BE2C (cell line): ENCODE results near the gene JMY.

Experiments
- DNase-seq: peaks from one replicate; pipeline ENCODE4 v3.0.0-alpha.2; 2020
- H3K27me3 ChIP-seq: fragments of 250-450 bp; sonication (Bioruptor Pico); 2 replicates; pipeline ENCODE4 v1.5.1; 2020; ENCODE audit warnings: mild to moderate bottlenecking
- H3K36me3 ChIP-seq: fragments of 250-450 bp; sonication (Bioruptor Pico); 2 replicates; pipeline ENCODE4 v1.5.1; 2020; ENCODE audit warnings: mild to moderate bottlenecking
- H3K4me1 ChIP-seq: fragments of 250-450 bp; sonication (Bioruptor Pico); 2 replicates; pipeline ENCODE4 v1.5.1; 2020
- H3K4me3 ChIP-seq: 2 replicates; pipeline ENCODE4 v1.5.1; 2011; ENCODE audit warnings: low read depth, low read length
- H3K9me3 ChIP-seq: fragments of 250-450 bp; sonication (Bioruptor Pico); 2 replicates; pipeline ENCODE4 v1.5.1; 2020
- TF ChIP-seq, protein P1 (sequence below): IDR thresholded peaks from 2 replicates; pipeline ENCODE4 v1.5.1; 2012; ENCODE audit warnings: mild to moderate bottlenecking, low read depth, low read length

Gene JMY

DNA sequence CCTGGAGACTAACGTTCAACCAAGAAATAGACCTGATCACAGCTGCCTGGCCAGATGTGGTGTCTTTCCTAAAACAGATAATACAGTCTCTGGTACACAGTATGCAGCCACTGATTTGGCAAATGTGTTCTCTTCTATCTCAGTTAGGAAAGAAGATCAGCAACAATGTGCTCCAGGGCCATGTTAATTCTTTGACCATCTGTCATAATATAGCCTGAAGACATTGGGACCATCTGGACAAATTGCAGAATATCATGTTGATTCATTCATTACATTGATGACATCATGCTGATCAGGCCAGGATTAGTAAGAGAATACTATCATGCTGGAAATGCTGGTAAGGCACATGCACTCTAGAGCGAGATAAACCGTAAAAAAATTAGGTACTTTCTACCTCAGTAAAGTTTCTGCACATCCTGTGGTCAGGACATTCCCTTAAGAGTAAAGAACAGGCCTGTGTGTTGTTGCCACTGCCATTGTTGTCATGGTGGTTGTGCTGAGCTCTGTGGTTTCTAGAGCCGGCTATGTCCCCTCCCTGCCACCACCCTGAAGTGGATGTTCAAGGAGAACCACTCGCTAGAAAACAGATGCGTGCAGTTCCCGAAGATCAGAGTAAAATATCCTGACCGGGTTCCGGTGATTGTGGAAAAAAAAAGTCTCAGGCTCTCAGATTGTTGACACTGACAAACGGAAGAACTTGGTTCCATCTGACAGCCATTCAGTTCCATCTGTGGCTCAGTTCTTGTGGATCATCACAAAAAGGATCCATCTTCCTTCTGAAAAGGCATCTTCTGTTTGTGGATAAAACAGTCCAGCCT, 6.4 kb upstream of the JMY start:
- TF ChIP-seq, protein P1, sequence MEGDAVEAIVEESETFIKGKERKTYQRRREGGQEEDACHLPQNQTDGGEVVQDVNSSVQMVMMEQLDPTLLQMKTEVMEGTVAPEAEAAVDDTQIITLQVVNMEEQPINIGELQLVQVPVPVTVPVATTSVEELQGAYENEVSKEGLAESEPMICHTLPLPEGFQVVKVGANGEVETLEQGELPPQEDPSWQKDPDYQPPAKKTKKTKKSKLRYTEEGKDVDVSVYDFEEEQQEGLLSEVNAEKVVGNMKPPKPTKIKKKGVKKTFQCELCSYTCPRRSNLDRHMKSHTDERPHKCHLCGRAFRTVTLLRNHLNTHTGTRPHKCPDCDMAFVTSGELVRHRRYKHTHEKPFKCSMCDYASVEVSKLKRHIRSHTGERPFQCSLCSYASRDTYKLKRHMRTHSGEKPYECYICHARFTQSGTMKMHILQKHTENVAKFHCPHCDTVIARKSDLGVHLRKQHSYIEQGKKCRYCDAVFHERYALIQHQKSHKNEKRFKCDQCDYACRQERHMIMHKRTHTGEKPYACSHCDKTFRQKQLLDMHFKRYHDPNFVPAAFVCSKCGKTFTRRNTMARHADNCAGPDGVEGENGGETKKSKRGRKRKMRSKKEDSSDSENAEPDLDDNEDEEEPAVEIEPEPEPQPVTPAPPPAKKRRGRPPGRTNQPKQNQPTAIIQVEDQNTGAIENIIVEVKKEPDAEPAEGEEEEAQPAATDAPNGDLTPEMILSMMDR: no peak
- Histone ChIP-seq H3K4me1 (peaks cover 16% of the 10 kb centered on the region), H3K9me3 (no peaks in the 10 kb centered on the region), H3K36me3 (no peaks in the 10 kb centered on the region), H3K4me3 (no peak overlapping the region), H3K27me3 (no peaks in the 10 kb centered on the region)
- peak; percentile 58 for DNase-seq

DNA sequence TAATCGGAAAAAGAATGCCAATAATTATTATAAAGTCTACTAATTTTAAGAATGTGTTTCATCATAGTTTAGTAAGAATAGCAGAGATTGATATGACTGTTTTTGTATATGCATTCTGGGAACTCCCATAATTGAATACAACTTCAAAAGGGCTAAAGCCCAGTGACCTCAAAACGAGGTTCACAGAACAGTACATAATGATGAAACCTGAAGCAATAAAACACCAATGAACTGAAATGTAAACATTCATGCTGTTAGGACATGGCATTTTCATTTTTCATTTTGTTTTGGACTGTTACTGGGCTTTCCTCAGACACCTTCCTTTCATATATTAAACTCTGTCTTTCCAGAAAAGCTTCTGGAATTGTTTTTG, 684 bp upstream of the JMY start:
- TF ChIP-seq, protein P1: no peak
- H3K4me3 ChIP-seq: peak overlapping the region; percentile 94
- no peak for DNase-seq
- no peaks in the 10 kb centered on the region for H3K27me3 ChIP-seq
- no peaks in the 10 kb centered on the region; the same call in 1 of the 2 replicates for H3K4me1 ChIP-seq
- no peaks in the 10 kb centered on the region for H3K9me3 ChIP-seq
- H3K36me3 ChIP-seq: no peaks in the 10 kb centered on the region

DNA sequence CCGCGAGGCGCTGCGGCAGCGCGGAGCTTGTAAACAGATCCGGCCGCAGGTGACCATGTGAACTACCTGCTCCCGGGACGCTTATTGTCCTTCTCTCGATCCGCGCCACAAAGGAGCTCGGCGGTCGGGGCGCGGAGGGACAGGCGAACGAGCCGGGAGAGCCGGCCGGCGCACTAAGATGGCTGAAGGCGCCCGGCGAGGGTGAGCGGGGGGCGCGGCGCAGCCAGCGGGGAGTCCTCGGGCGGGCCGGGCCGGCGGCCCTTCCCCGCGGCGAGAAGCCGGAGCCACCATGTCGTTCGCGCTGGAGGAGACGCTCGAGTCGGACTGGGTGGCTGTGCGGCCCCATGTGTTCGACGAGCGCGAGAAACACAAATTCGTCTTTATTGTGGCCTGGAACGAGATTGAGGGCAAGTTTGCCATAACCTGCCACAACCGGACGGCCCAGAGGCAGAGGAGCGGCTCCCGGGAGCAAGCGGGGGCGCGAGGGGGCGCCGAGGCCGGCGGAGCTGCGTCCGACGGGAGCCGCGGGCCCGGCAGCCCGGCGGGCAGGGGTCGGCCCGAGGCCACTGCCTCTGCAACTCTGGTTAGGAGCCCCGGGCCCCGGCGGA, 535 bp downstream of the JMY start:
- no peaks in the 10 kb centered on the region for H3K36me3 ChIP-seq
- no peaks in the 10 kb centered on the region for H3K9me3 ChIP-seq
- H3K27me3 ChIP-seq: no peaks in the 10 kb centered on the region
- TF ChIP-seq, protein P1: no peak
- no peaks in the 10 kb centered on the region; the same call in 1 of the 2 replicates for H3K4me1 ChIP-seq
- H3K4me3 ChIP-seq: peak overlapping the region; percentile 94
- DNase-seq: peak; percentile 47

DNA sequence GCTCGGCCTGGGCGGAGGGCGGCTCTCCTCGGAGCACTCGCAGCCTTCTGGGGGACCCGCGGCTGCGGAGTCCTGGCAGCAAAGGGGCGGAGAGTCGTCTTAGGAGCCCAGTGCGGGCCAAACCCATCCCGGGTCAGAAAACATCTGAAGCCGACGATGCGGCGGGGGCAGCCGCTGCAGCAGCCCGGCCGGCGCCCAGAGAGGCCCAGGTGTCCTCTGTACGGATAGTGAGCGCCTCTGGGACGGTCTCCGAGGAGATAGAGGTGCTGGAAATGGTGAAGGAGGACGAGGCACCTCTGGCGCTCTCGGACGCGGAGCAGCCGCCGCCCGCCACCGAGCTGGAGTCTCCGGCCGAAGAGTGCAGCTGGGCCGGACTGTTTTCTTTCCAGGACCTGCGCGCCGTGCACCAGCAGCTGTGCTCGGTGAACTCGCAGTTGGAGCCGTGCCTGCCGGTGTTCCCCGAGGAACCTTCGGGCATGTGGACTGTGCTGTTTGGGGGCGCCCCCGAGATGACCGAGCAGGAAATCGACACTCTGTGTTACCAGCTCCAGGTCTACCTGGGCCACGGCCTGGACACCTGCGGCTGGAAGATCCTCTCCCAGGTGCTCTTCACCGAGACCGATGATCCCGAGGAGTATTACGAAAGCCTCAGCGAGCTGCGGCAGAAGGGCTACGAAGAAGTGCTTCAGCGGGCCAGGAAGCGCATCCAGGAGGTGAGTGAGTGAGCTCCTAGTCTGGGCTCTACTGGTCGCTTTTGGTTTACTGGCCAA, 1.2 kb downstream of the JMY start:
- no peaks in the 10 kb centered on the region for H3K36me3 ChIP-seq
- H3K4me1 ChIP-seq: no peaks in the 10 kb centered on the region; the same call in 1 of the 2 replicates
- H3K9me3 ChIP-seq: no peaks in the 10 kb centered on the region
- peak; percentile 47 for DNase-seq
- H3K4me3 ChIP-seq: peak overlapping the region; percentile 94
- H3K27me3 ChIP-seq: no peaks in the 10 kb centered on the region
- TF ChIP-seq, protein P1: no peak

DNA sequence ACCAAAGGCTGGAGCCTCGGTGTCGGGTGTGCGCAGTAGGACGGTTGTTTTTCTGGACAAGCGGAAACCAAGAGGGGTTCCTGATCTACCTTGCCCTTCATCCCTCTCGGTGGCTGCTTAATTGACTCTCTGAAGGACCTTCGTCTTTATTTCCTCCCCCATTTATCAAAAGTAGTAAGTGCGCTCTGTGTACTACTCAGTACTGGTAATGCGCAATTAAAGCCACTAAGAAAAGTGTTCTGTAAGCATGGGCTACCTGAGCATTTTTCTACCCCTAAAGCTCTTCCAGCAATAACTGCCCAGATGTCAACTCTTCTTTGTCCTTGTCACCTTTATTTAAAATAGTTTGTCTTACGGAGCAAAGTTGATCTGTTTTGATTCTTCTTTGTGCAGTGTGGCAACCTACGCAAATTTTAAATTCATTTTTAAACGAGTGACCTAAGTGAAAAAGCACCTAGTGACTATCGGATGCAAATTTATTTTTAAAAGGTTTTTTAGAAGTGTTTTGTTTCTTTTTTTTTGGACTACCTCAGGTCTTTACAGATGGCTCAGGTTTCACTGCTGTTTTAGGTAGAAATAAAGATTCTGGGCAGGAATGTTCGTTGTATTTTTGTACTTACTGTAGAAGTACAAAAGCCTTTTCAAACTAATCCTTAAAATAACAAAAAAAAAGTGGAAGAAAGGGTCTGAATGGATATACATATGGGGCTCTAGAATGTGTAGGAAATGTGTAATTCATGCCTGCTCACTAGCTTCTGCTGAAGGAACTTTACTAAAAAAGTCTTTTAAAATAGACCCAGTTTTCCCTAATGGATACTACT, 2.0 kb downstream of the JMY start:
- H3K9me3 ChIP-seq: no peaks in the 10 kb centered on the region

More for the DNA sequence above, 2.0 kb downstream of the JMY start:
- Histone ChIP-seq H3K4me3 (peak overlapping the region; percentile 94), H3K4me1 (no peaks in the 10 kb centered on the region; the same call in 1 of the 2 replicates), H3K27me3 (no peaks in the 10 kb centered on the region), H3K36me3 (no peaks in the 10 kb centered on the region)
- TF ChIP-seq, protein P1: no peak
- DNase-seq: no peak
